ENCODE data around the gene KHDC1.
"Not testable (repeated sequence)": the region's sequence is repeated elsewhere in the genome, so short reads cannot be mapped to it uniquely, and the experiment has no call there.

Gene KHDC1, protein sequence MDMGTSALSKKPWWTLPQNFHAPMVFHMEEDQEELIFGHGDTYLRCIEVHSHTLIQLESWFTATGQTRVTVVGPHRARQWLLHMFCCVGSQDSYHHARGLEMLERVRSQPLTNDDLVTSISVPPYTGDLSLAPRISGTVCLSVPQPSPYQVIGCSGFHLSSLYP

DNA sequence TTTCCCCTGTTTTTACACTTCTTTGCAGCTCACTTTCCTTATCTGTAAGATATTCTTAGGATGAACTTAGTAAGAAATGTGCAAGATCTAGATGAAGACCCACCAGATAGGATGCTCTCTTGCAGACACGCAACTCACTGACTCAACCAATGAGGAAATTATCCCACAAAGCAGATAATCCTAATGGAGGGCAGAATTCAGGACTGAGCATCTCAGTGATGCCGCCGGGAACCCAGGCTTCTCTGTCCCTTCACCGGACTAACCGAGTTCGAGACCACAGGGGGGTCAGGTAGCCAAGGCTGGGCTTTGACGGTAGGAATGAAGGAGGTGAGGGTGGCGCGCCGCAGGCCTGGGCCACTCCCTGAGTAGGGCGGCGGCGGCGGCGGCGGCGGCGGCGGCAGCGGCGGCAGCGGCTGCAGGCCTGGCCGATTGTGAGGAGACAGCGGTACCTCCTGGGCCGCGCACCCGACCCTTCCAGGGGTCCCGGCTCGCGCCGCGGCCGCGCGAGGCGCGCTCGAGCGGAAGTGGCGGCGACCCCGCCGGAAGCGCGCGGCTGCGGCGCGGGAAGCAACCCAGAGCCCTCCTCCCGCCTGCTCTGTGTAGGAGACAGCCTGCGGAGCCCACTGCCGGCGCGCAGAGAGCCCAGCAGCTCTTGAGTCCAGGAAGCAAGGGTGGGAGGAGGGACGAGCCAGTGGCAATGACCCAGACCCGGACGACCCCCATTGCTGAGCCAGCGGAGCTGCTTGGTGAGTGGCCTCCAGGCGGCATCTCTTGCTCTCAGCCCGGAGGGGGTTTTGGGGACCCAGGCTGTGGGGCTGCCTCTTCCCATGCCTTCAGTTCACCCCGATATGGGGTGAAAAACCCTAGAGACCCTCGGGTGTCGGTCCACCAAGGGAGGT is at the start of gene KHDC1:
TSS of gene KHDC1 (minus strand) at position 526 of the 899 bp plus-strand sequence. CDS start 20,679 bp downstream, outside the sequence.
- peak; percentile 19 to 50 (median 35) for DNase-seq

DNA sequence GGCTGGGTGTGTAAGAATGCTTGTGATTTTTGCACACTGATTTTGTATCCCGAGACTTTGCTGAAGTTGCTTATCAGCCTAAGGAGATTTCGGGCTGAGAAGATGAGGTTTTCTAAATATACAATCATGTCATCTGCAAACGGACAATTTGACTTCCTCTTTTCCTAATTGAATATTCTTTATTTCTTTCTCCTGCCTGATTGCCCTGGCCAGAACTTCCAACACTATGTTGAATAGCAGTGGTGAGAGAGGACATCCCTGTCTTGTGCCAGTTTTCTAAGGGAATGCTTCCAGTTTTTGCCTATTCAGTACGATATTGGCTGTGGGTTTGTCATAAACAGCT is 47.5 kb upstream of the KHDC1 start:
- not testable (repeated sequence) for DNase-seq

DNA sequence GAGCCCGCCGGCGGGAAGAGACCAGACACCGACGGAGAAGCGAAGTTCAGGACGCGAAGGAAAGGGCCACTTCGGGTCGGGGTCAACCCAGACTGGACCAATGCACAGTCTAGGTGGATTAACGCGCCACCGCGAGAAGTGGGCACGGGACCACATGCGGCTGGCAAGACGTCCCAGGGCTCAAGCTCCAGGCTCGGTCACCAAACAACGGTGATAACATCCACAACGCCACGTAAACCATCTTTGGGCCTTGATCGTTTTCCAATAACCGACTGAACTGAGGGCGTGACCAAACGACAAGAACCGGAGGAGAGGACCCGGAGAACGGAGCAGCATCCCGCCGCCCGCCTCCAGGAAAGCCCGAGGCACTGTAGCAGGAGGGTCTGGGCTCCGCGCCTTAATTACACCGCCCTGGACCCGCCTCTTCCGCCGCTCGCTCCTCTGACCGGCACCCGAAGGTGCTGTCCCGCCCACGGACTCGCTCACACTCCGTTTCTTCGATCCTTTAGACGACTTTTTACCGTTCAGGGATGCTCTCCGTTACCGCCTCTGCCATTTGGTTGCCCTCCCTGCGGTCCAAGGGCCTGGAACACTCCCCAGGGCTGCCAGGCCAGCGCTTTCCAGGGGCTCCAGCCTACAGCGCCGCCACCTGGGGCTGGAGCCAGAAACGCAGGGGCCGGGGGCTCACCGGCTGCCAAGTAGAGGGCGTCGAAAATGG is 46.9 kb upstream of the KHDC1 start:
- DNase-seq: peak; percentile 32 to 48 (median 37)

DNA sequence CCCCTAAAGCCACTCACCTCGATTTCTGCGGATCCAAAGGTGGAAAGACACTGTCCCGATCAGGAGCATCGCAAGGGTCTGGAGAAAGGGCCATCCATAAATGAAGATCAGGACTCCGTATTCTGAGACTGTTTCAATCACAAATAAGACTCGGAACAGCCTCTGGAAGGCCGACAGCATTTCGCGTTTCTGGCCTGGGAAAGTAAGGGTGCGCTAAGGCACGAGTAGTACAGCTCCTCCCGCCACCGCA is 46.5 kb upstream of the KHDC1 start:
- peak in 1 of 3 donors; percentile 21 for DNase-seq

GRCh38 chr6:73308712-73309534 is 45.9 kb upstream of the KHDC1 start:
- no peak for DNase-seq

DNA sequence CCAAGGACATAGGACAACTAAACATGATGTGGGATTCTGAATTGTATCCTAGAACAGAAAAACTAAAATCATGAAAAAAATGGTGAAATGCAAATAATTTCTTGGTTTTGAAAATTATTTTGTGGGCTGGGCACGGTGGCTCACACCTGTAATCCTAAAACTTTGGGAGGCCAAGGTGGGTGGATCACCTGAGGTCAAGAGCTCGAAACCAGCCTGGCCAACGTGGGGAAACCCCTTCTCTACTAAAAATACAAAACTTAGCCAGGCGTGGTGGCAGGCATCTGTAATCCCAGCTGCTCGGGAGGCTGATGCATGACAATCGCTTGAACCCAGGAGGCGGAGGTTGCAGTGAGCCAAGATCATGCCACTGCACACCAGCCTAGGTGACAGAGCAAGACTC is 40.8 kb upstream of the KHDC1 start:
- DNase-seq: not testable (repeated sequence)

- no peak for DNase-seq
Measured at GRCh38 chr6:73302339-73302738, 39.3 kb upstream of the KHDC1 start.

DNA sequence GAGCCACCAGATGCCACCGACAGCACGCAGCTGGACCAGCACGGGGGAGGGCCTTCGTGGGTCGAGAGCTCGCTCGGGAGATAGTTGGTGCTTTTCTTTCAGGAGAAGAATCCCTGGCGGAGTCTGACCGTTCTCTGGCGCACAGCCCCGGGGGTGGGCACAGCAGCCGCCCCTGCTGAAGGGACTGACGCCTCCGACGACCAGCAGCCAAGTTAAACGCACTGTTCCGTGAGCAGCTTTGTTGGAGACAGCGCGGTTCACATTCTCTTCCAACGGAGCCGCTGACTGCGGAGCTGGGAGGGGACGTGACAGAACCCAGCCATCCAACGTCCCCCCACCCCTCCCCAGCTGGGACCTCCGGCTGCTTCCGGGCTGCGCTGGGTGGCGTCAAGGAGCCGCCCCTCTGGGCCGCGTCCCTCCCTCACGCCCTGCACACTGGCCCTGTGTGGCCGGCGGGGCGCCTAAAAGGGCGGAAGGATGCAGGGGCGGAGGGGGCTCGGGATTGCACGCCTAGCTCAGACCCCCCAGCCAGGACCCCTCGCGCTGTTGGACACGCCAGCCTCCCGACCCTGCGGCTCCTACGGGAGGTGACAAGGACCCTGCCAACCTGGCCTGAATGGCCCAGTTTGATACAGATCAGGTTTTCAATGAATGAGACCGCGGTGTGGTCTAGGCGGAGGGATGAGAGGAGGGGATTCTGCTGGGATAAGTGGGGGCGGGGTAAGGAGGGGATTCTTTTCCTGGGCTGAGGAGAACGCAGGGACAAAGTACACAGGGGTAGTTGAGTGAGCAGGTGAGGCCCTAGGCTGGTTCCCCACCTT is 36.4 kb upstream of the KHDC1 start:
- no peak for DNase-seq

- no peak for DNase-seq
Measured at GRCh38 chr6:73293331-73293730, 30.3 kb upstream of the KHDC1 start.

- DNase-seq: no peak
Measured at GRCh38 chr6:73290435-73290834, 27.4 kb upstream of the KHDC1 start.

GRCh38 chr6:73286752-73287151 is 23.8 kb upstream of the KHDC1 start:
- no peak for DNase-seq

DNA sequence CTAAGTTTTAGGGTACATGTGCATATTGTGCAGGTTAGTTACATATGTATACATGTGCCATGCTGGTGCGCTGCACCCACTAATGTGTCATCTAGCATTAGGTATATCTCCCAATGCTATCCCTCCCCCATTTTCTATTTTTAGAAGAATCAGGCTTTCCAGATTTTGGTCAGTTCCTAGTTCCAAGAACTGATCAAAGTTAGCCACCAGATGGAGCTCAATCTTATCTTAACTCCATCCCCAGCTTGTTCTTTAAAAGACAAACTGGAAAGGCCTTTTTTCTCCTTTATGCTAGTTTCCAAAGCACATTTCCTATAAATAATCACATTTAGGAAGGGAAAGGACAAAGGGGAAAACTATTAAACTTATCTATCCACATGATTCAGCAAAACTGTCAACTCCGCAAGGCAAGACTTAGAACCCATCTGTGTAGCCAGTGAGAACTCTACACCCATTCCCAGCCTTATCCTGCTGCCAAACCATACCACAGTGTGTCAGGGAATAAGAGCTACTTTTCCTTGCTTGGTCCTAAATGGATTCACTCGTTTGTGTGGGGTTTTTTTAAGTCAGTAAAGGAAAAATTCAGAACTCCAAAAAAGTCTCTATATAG is 22.8 kb upstream of the KHDC1 start:
- peak; percentile 41 to 59 (median 50) for DNase-seq

- no peak for DNase-seq
Measured at GRCh38 chr6:73282871-73283270, 19.9 kb upstream of the KHDC1 start.

DNA sequence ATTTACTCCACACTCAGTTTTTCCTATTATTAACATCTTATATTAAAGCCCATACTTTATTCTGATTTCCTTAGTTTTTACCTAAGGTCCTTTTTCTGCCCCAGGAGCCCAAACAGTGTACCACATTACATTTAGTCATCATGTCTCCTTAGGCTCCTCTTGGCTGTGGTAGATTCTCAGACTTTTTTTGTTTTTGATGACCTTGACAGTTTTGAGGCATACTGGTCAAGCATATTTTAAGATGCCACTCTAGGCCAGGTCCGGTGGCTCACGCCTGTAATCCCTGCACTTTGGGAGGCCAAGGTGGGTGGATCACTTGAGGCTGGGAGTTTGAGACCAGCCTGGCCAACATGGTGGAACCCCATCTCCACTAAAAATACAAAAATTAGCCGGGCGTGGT is 18.7 kb upstream of the KHDC1 start:
- not testable (repeated sequence) for DNase-seq

GRCh38 chr6:73269296-73269695 is 6.3 kb upstream of the KHDC1 start:
- DNase-seq: not testable (repeated sequence)

DNA sequence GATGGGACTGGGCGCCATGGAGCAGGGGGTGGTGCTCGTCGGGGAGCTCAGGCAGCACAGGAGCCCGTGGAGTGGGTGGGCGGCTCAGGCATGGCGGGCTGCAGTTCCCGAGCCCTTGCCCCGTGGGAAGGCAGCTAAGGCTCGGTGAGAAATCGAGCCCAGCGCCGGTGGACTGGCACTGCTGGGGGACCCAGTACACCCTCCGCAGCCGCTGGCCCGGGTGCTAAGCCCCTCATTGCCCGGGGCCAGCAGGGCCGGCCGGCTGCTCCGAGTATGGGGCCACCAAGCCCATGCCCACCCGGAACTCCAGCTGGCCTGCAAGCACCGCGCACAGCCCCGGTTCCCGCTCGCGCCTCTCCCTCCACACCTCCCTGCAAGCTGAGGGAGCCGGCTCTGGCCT is 5.9 kb upstream of the KHDC1 start:
- DNase-seq: not testable (repeated sequence)

DNA sequence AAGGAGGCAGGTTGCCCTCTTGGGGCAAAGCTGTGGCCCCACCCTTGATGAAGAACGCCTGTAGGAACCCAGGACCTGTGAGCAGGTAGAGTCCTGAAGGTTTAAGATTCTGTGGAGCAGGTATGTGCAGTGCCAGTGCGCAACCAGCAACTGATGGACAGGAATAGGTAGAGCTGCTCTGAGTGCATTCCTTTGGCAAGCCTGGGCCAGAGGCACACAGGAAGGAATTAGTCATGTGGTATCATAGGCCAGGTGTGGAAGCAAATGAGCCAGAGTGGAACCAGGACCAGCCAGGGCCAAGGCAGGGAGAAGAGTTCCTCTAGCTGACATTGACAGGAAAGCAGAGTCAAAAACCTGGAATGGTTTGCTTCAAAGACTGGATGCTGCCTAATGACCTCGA is 1.4 kb upstream of the KHDC1 start:
- no peak for DNase-seq

GRCh38 chr6:73263570-73263909 is 544 bp upstream of the KHDC1 start:
- no peak for DNase-seq

DNA sequence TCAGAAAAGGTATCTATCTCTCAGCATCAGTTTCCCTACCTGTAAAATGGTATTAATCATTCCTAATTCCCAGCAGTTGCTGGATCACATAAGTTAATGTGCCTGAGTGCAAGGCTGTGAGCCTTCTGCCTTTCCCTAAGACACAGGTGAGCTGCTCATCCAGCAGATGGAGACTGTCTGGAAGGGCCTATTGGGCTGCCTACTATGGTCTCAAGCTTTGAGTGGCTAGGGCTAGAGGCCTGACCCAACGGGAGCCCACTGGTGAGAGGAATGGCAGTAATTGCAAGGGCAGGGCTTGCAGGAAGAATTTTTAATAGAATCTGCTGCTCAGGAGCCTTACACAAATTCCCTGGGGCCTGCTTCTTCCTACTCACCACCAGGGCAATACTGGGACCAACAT is 4.3 kb downstream of the KHDC1 start:
- DNase-seq: no peak

- DNase-seq: not testable (repeated sequence)
Measured at GRCh38 chr6:73254323-73254722, 8.7 kb downstream of the KHDC1 start.

DNA sequence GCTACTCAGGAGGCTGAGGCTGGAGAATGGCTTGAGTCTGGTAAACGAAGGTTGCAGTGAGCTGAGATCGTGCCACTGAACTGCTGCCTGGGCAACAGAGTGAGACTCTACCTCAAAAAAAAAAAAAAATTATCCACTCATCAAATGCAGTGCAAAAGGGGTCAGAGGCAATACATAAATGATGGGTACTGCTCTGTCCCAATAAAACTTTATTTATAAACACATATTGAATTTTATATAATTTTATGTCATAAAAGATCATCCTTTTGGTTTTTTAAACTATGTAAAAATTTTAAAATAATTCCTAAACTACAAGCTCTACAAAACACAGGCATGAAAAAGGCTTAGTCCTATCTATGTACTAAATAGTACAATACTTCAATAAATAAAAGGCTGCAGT is 10.3 kb downstream of the KHDC1 start:
- no peak for DNase-seq

- DNase-seq: no peak
Measured at GRCh38 chr6:73250016-73250415, 13.0 kb downstream of the KHDC1 start.

Data from suppressor macrophage treated with lipopolysaccharide for 1 hour (primary cell).